K562 (cell line): ENCODE data around the gene LILRA6. TPM values are rescaled to one million over a fixed set of nuclear protein-coding genes. Genes with fewer than 3 reads are reported as not detected.

Source experiments
- ATAC-seq: fragments of 200-7000 bp; cut with Tn5 transposase; 3 replicates; pipeline ENCODE4 v1.9.1; 2020; ENCODE audit warnings: moderate library complexity
- BruUV-seq: library from RNA; stranded (reverse); fragments of 400-500 nt; replicated peaks from 2 replicates; lab custom pipeline; 2021; lab: Mats Ljungman, UMichigan
- CTCF ChIA-PET: fragments of 300-600 bp; formaldehyde crosslinking; extraction: SDS; loops from one replicate; lab custom pipeline; 2021; ENCODE audit warnings: low intra/inter-chr PET ratio; lab: Yijun Ruan, JAX
- POLR2A ChIA-PET: fragments of 300-600, 350-650 bp; sonication (Branson Sonifier 250); formaldehyde crosslinking; extraction: SDS; loops from one replicate; lab custom pipeline; 2021; ENCODE audit warnings: antibody characterized with exemption, inconsistent platforms; lab: Yijun Ruan, JAX
- DNase-seq, 4 experiments: peaks; one replicate each; pipeline versions ENCODE4 v3.0.0 to v3.0.0-alpha.2; 2011 to 2018; ENCODE audit warnings: low spot score in 3 of 4, mixed read lengths in 3 of 4; ENCODE audit errors: extremely low read depth in 1 of 4
- FAIRE-seq: peaks from 2 replicates; lab custom pipeline; 2011; peaks lifted over from hg19 to GRCh38; lab: Jason Lieb, UNC
- H2AFZ ChIP-seq: 2 replicates; pipeline ENCODE4 v1.6.0; 2011; ENCODE audit warnings: low read depth, low read length, control low read depth, inconsistent platforms
- H3K27ac ChIP-seq: fragments of 200-600 bp; 3 replicates; pipeline ENCODE4 v1.8.0; 2011; ENCODE audit warnings: low read depth, mild to moderate bottlenecking, control low read depth, inconsistent platforms, low read length, moderate library complexity, mixed read lengths; ENCODE audit errors: extremely low read depth
- H3K27me3 ChIP-seq, 2 experiments: fragments of 300-600 bp in 1 of 2; 2 replicates in 1 of 2; 3 replicates in 1 of 2; pipeline versions ENCODE4 v1.6.0 to v1.8.0; 2011; ENCODE audit warnings: inconsistent platforms in 2 of 2, low read length in 2 of 2, mild to moderate bottlenecking in 1 of 2, mixed read lengths in 1 of 2, moderate library complexity in 1 of 2; ENCODE audit not compliant: control insufficient read depth in 2 of 2, insufficient read depth in 2 of 2
- H3K36me3 ChIP-seq: fragments of 300-600 bp; 3 replicates; pipeline ENCODE4 v1.8.0; 2011; ENCODE audit warnings: mild to moderate bottlenecking, low read length, inconsistent platforms; ENCODE audit not compliant: control insufficient read depth, insufficient read depth
- H3K4me1 ChIP-seq, 2 experiments: fragments of 200-600 bp in 1 of 2; replicated peaks in 1 of 2; 2 replicates in 1 of 2; 3 replicates in 1 of 2; pipeline versions ENCODE4 v1.5.1 to v1.8.0; 2011; ENCODE audit warnings: inconsistent platforms in 2 of 2, low read length in 2 of 2, mild to moderate bottlenecking in 1 of 2, mixed read lengths in 1 of 2, moderate library complexity in 1 of 2; ENCODE audit not compliant: control insufficient read depth in 2 of 2, insufficient read depth in 2 of 2
- H3K4me2 ChIP-seq: 2 replicates; pipeline ENCODE4 v1.6.1; 2011; ENCODE audit warnings: low read length, control low read depth, inconsistent platforms, mixed read lengths; ENCODE audit not compliant: insufficient read depth
- H3K4me3 ChIP-seq: fragments of 200-600 bp; sonication (generic), shearing (Covaris generic); 2 replicates; pipeline ENCODE4 v1.5.1; 2016; ENCODE audit warnings: control low read depth, inconsistent platforms
- H3K79me2 ChIP-seq: fragments of 200-600 bp; 3 replicates; pipeline ENCODE4 v1.8.0; 2011; ENCODE audit warnings: low read length, inconsistent platforms; ENCODE audit not compliant: control insufficient read depth, insufficient read depth
- H3K9ac ChIP-seq, 2 experiments: 2 replicates each; pipeline versions ENCODE4 v1.6.0 to v1.6.1; 2011; ENCODE audit warnings: low read depth in 2 of 2, low read length in 2 of 2, control low read depth in 1 of 2, inconsistent platforms in 1 of 2, mild to moderate bottlenecking in 1 of 2, mixed read lengths in 1 of 2; ENCODE audit not compliant: insufficient read depth in 1 of 2
- H3K9me1 ChIP-seq: one replicate; pipeline ENCODE4 v1.6.0; 2011; ENCODE audit warnings: inconsistent platforms, mild to moderate bottlenecking, low read length, moderate library complexity; ENCODE audit not compliant: control insufficient read depth, insufficient read depth
- H3K9me3 ChIP-seq: replicated peaks from 2 replicates; pipeline ENCODE4 v1.5.1; 2011; ENCODE audit warnings: low read depth, low read length, inconsistent platforms; ENCODE audit not compliant: control insufficient read depth, insufficient read depth
- H4K20me1 ChIP-seq: replicated peaks from 2 replicates; pipeline ENCODE4 v1.6.1; 2011; ENCODE audit warnings: low read length, inconsistent platforms, mixed read lengths; ENCODE audit not compliant: control insufficient read depth, insufficient read depth
- CBX2 ChIP-seq: fragments of 200-600 bp; sonication (generic); IDR thresholded peaks from one replicate; pipeline ENCODE4 v1.6.1; 2012; ENCODE audit warnings: mild to moderate bottlenecking, low read length, inconsistent platforms; ENCODE audit not compliant: insufficient read depth, poor library complexity, severe bottlenecking
- DACH1 ChIP-seq: fragments of 450-650 bp; IDR thresholded peaks from 2 replicates; pipeline ENCODE4 v1.6.1; 2018; ENCODE audit not compliant: partially characterized antibody
- ELF4 ChIP-seq: fragments of 450-650 bp; formaldehyde crosslinking; IDR thresholded peaks from 2 replicates; pipeline ENCODE4 v1.4.0; 2022; ENCODE audit warnings: missing genetic modification characterization
- ETS1 ChIP-seq: conservative IDR thresholded peaks from 2 replicates; pipeline ENCODE4 v1.6.1; 2011; ENCODE audit warnings: low read depth, mild to moderate bottlenecking, low read length; ENCODE audit not compliant: control insufficient read depth
- GTF2B ChIP-seq: IDR thresholded peaks from 2 replicates; pipeline ENCODE4 v1.6.1; 2011; ENCODE audit not compliant: insufficient read length; ENCODE audit errors: extremely low read depth
- IRF2 ChIP-seq: sonication (generic); formaldehyde crosslinking; IDR thresholded peaks from 2 replicates; pipeline ENCODE4 v1.8.1; 2022; ENCODE audit warnings: mild to moderate bottlenecking, missing genetic modification reagents
- KLF1 ChIP-seq: fragments of 450-650 bp; IDR thresholded peaks from 2 replicates; pipeline ENCODE4 v1.6.1; 2016; ENCODE audit warnings: missing genetic modification characterization, missing compliant biosample characterization
- NR4A1 ChIP-seq, 2 experiments: fragments of 250-450 bp in 1 of 2; fragments of 450-650 bp in 1 of 2; sonication (Bioruptor Pico) in 1 of 2; IDR thresholded peaks; 2 replicates each; pipeline versions ENCODE4 v1.4.0 to v1.6.1; 2016 to 2020; ENCODE audit warnings: mild to moderate bottlenecking in 2 of 2, missing compliant biosample characterization in 1 of 2, missing genetic modification characterization in 1 of 2, moderate library complexity in 1 of 2
- PTBP1 ChIP-seq: fragments of 200-400 bp; formaldehyde crosslinking; IDR thresholded peaks from 2 replicates; pipeline ENCODE4 v1.6.1; 2017; ENCODE audit warnings: low read depth, low read length
- RCOR1 ChIP-seq, 2 experiments: IDR thresholded peaks; 2 replicates each; pipeline ENCODE4 v1.6.1; 2012; ENCODE audit warnings: low read depth in 2 of 2, low read length in 2 of 2, borderline replicate concordance in 1 of 2, improper control_type of control experiment in 1 of 2
- SIN3A ChIP-seq, 2 experiments: fragments of 150-350 bp in 1 of 2; IDR thresholded peaks; 2 replicates each; pipeline ENCODE4 v1.6.1; 2011 to 2016; ENCODE audit warnings: borderline replicate concordance in 2 of 2, low read depth in 2 of 2, low read length in 2 of 2, mild to moderate bottlenecking in 2 of 2, moderate library complexity in 2 of 2; ENCODE audit not compliant: control insufficient read depth in 1 of 2
- SOX6 ChIP-seq: fragments of 450-650 bp; IDR thresholded peaks from 2 replicates; pipeline ENCODE4 v1.6.1; 2014; ENCODE audit warnings: mild to moderate bottlenecking
- SREBF1 ChIP-seq: fragments of 150-350 bp; IDR thresholded peaks from 2 replicates; pipeline ENCODE4 v1.6.1; 2014; ENCODE audit warnings: antibody characterized with exemption, low read depth, low read length, borderline replicate concordance
- THRB ChIP-seq: fragments of 450-650 bp; formaldehyde crosslinking; conservative IDR thresholded peaks from 2 replicates; pipeline ENCODE4 v1.4.0; 2022; ENCODE audit warnings: mild to moderate bottlenecking, missing genetic modification characterization
- YY1 ChIP-seq, 3 experiments: IDR thresholded peaks; 2 replicates each; pipeline ENCODE4 v1.6.1; 2011; ENCODE audit warnings: low read length in 2 of 3, mild to moderate bottlenecking in 2 of 3, moderate library complexity in 2 of 3, borderline replicate concordance in 1 of 3, control low read depth in 1 of 3, low read depth in 1 of 3; ENCODE audit not compliant: insufficient read depth in 3 of 3, insufficient replicate concordance in 2 of 3, control insufficient read depth in 1 of 3, insufficient read length in 1 of 3; ENCODE audit errors: extremely low read depth in 1 of 3
- ZNF140 ChIP-seq: fragments of 250-450 bp; sonication (Bioruptor Pico); IDR thresholded peaks from 2 replicates; pipeline ENCODE4 v1.8.0; 2021; ENCODE audit warnings: moderate library complexity, mild to moderate bottlenecking, inconsistent platforms
- ZNF232 ChIP-seq: sonication (generic); formaldehyde crosslinking; IDR thresholded peaks from 2 replicates; pipeline ENCODE4 v1.8.0; 2022; ENCODE audit warnings: mild to moderate bottlenecking, missing genetic modification reagents
- ZNF717 ChIP-seq: fragments of 250-450 bp; sonication (Bioruptor Pico); IDR thresholded peaks from 2 replicates; pipeline ENCODE4 v1.5.0; 2021
- WGBS: fragments of 100-300 bp; shearing (Covaris generic); methylation state at CpG from one replicate; pipeline ENCODE4 v1.1.6; 2016; ENCODE audit warnings: low coverage, mixed read lengths; ENCODE audit not compliant: insufficient coverage; ENCODE audit errors: missing lambda C conversion rate; 5-methylcytosine and 5-hydroxymethylcytosine counted together
- in situ Hi-C: fragments of 300-500 bp; cut with MboI; formaldehyde crosslinking; loops from 4 replicates; pipeline ENCODE4 v1.15.0; 2018; ENCODE audit warnings: inconsistent platforms, mixed read lengths
- intact Hi-C: fragments of 100-400 bp; cut with micrococcal nuclease; formaldehyde crosslinking; loops from 2 replicates; pipeline ENCODE4 v1.14.2; 2022
- polyA plus RNA-seq, 8 experiments: library from polyadenylated mRNA; depleted of rRNA in 4 of 8; stranded (reverse) in 5 of 8; unstranded in 3 of 8; fragments of >200 nt; fragmentation: Nextera tagmentation in 2 of 8; fragmentation: Illumina TruSeq in 1 of 8; extraction: Ambion mirVana in 2 of 8; extraction: Trizol in 1 of 8; gene quantifications; 2 replicates each; pipeline versions ENCODE4 v1.2.1 to v1.2.3, GENCODE V29; 2011 to 2014; ENCODE audit warnings: inconsistent platforms in 1 of 8, missing spikeins in 1 of 8
- total RNA-seq, 7 experiments: library from RNA; depleted of rRNA in 6 of 7; stranded (reverse); fragments of >200 nt in 6 of 7; fragmentation: Illumina TruSeq in 2 of 7; extraction: Trizol in 2 of 7; gene quantifications; 2 replicates each; pipeline versions ENCODE4 v1.2.1 to v1.2.3, GENCODE V29; 2011 to 2021; ENCODE audit warnings: low replicate concordance in 1 of 7

LILRA6 gene
- total and polyA plus RNA-seq, 9 of the 15 experiments (the other 6 are each of a cell fraction or from before 2014, with no cell fraction given), result 0.03 TPM; not detected in 8

- peaks cover 8% of the 10 kb centered on the region; the same call in 1 of the 2 replicates for H4K20me1 ChIP-seq
- ATAC-seq, result peak; percentile 91
- 3% methylated on average over 6 of the region's 6 CpGs for WGBS
- FAIRE-seq, result peak; percentile 95
- no peaks in the 10 kb centered on the region for H3K9me3 ChIP-seq
- H3K9ac ChIP-seq, result no peak overlapping the region
- H3K4me1 ChIP-seq, result no peaks in the 10 kb centered on the region
- no peaks in the 10 kb centered on the region for H3K36me3 ChIP-seq
- intact Hi-C loops, result no loop called here
- no TSS peak for BruUV-seq
- ChIA-PET POLR2A (interaction anchor here (0.6 to 1.5 kb wide), 4 partner anchors 56 to 123 kb away, joined by 3 to 5 read pairs (median 4); partner anchors contain the start of gene RPS9), CTCF (interaction anchor here (1.2 kb wide), 1 partner anchor 98 kb away, joined by 6 read pairs; no protein-coding TSS in a partner anchor)
- peaks cover 10 to 24% of the 10 kb centered on the region in 2 experiments for H3K27me3 ChIP-seq
- no peak overlapping the region for H3K27ac ChIP-seq
- H3K9me1 ChIP-seq, result no peaks in the 10 kb centered on the region
- peak; percentile 69 to 83 (median 72) for DNase-seq
- no peak overlapping the region for H2AFZ ChIP-seq
- no peaks in the 10 kb centered on the region for H3K79me2 ChIP-seq
- in situ Hi-C loops, result no loop called here
- no peak overlapping the region for H3K4me3 ChIP-seq
- H3K4me2 ChIP-seq, result no peak overlapping the region
- TF ChIP-seq RCOR1 (IDR thresholded peaks at IDR 0.05; ENCODE audit: borderline replicate concordance in 1 of 2, low read depth in 2 of 2, low read length in 2 of 2), result peak in 1 of 2 experiments; percentile 93; a peak in 3 of 4 replicates
- no peak for TF ChIP-seq DACH1
- no peak for TF ChIP-seq ETS1
- TF ChIP-seq SOX6, result no peak
- no peak for TF ChIP-seq IRF2
- no peak for TF ChIP-seq NR4A1 (CRISPR knock-in tag; IDR thresholded peaks at IDR 0.05)
- no peak for TF ChIP-seq NR4A1 (tag; IDR thresholded peaks at IDR 0.05)
- TF ChIP-seq ZNF140, result no peak
- TF ChIP-seq ZNF717 (CRISPR knock-in tag), result no peak
- no peak for TF ChIP-seq PTBP1
- no peak for TF ChIP-seq SIN3A (IDR thresholded peaks at IDR 0.05; ENCODE audit: borderline replicate concordance in 2 of 2, control insufficient read depth in 1 of 2, low read depth in 2 of 2, low read length in 2 of 2)
- no peak for TF ChIP-seq GTF2B
- TF ChIP-seq ZNF232 (CRISPR knock-in tag), result no peak
- peak in 1 of 3 experiments; percentile 37 for TF ChIP-seq YY1 (IDR thresholded peaks at IDR 0.05; ENCODE audit: borderline replicate concordance in 1 of 3, control insufficient read depth in 1 of 3, extremely low read depth in 1 of 3, insufficient read depth in 3 of 3, insufficient read length in 1 of 3, insufficient replicate concordance in 2 of 3, low read depth in 1 of 3, low read length in 2 of 3)
- TF ChIP-seq ELF4 (CRISPR knock-in tag), result no peak
- no peak for TF ChIP-seq THRB
- TF ChIP-seq KLF1 (tag), result no peak
- no peak for TF ChIP-seq SREBF1
- no peak for TF ChIP-seq CBX2
These were observed 23.5 kb upstream of the LILRA6 start for GRCh38 chr19:54266133-54266532.
